Hepatocyte (in vitro differentiated cells): ENCODE results near the gene KIF6.

Source experiments
- CTCF ChIP-seq: fragments of 200-600 bp; sonication (generic); IDR thresholded peaks from 2 replicates; pipeline ENCODE4 v1.5.1; 2016; ENCODE audit warnings: antibody characterized with exemption, mild to moderate bottlenecking; ENCODE audit not compliant: poor library complexity
- EZH2 ChIP-seq: fragments of 200-600 bp; sonication (generic); IDR thresholded peaks from 2 replicates; pipeline ENCODE4 v1.6.1; 2016; ENCODE audit warnings: antibody characterized with exemption, mild to moderate bottlenecking, borderline replicate concordance
- EZH2phosphoT487 ChIP-seq: fragments of 200-600 bp; sonication (generic); IDR thresholded peaks from one replicate; pipeline ENCODE4 v1.6.1; 2018; ENCODE audit warnings: antibody characterized with exemption, mild to moderate bottlenecking, low read depth, moderate library complexity; ENCODE audit not compliant: unreplicated experiment, severe bottlenecking

- TF ChIP-seq CTCF (no peak), EZH2 (no peak), EZH2phosphoT487 (no peak)
Measured at GRCh38 chr6:39350723-39351505, 374.3 kb downstream of the KIF6 start.
